Transverse colon (tissue), 4 donors: ENCODE data around the gene STYXL1. TPM values are rescaled to one million over a fixed set of nuclear protein-coding genes. Genes with fewer than 3 reads are reported as not detected.

Experiments
- DNase-seq: peaks from one replicate; pipeline ENCODE4 v3.0.0-alpha.2; 2019
- H3K27ac ChIP-seq, 4 donors: fragments of 200-600 bp; sonication (generic); 2 replicates each; pipeline ENCODE4 v1.5.1; 2016 to 2018; ENCODE audit warnings: inconsistent platforms in 4 of 4
- H3K27me3 ChIP-seq: fragments of 200-600 bp; sonication (generic); 2 replicates; pipeline ENCODE4 v1.5.1; 2017; ENCODE audit warnings: inconsistent platforms
- H3K36me3 ChIP-seq, 4 donors: fragments of 200-600 bp; sonication (generic); 2 replicates each; pipeline ENCODE4 v1.5.1; 2017 to 2019; ENCODE audit warnings: inconsistent platforms in 4 of 4
- H3K4me1 ChIP-seq, 4 donors: fragments of 200-600 bp; sonication (generic); 2 replicates each; pipeline ENCODE4 v1.5.1; 2017 to 2020; ENCODE audit warnings: inconsistent platforms in 4 of 4
- H3K4me3 ChIP-seq, 4 donors: fragments of 200-600 bp; sonication (generic); 1 replicate in 1 of 4; 2 replicates in 3 of 4; pipeline versions ENCODE4 v1.5.1 to v1.6.1; 2017 to 2019; ENCODE audit warnings: inconsistent platforms in 4 of 4
- H3K9me3 ChIP-seq, 2 donors: fragments of 200-600 bp; sonication (generic); 2 replicates each; pipeline ENCODE4 v1.5.1; 2017 to 2019; ENCODE audit warnings: inconsistent platforms in 2 of 2
- EP300 ChIP-seq: sonication (generic); formaldehyde crosslinking; IDR thresholded peaks from one replicate; pipeline ENCODE4 v1.6.1; 2017; ENCODE audit warnings: antibody characterized with exemption, low read depth
- POLR2A ChIP-seq: fragments of 450-650 bp; IDR thresholded peaks from one replicate; pipeline ENCODE4 v1.6.1; 2016; ENCODE audit warnings: antibody characterized with exemption, mild to moderate bottlenecking, moderate library complexity
- POLR2AphosphoS5 ChIP-seq, 3 donors: sonication (generic); formaldehyde crosslinking; IDR thresholded peaks; one replicate each; pipeline ENCODE4 v1.6.1; 2016; ENCODE audit warnings: antibody characterized with exemption in 3 of 3
- WGBS, 2 donors: methylation state at CpG; one replicate each; pipeline ENCODE4 v1.1.5; 2018; ENCODE audit warnings: low coverage in 1 of 2; 5-methylcytosine and 5-hydroxymethylcytosine counted together
- in situ Hi-C, 4 donors: fragments of 200-750 bp; cut with MboI; loops; one replicate each; pipeline versions ENCODE4 v1.15.0 to v1.15.1; 2017; ENCODE audit warnings: low sequenced_read_pairs in 3 of 4, low pct_ligation_motif_present in 1 of 4, low pct_unique_long_range_greater_than_20kb in 1 of 4
- intact Hi-C: fragments of 100-400 bp; cut with DNase I; formaldehyde crosslinking; loops from one replicate; pipeline ENCODE4 v1.15.1; 2023; ENCODE audit warnings: low total_unique reads
- total RNA-seq, 4 donors: library from RNA; depleted of rRNA; stranded (reverse); fragments of >200 nt; gene quantifications; one replicate each; pipeline ENCODE4 v1.1.0, GENCODE V29; 2016
- TF ChIP-seq, protein P1 (sequence below), 5 experiments: fragments of 200-600 bp in 3 of 5; fragments of 450-650 bp in 2 of 5; sonication (generic) in 3 of 5; IDR thresholded peaks; 1 replicate in 2 of 5; 2 replicates in 3 of 5; pipeline ENCODE4 v1.5.1; 2016 to 2017; ENCODE audit warnings: antibody characterized with exemption in 5 of 5, inconsistent platforms in 3 of 5, mild to moderate bottlenecking in 2 of 5, moderate library complexity in 1 of 5

Gene STYXL1
- total RNA-seq, 4 donors from 2014 or later: 3.4 to 51.9 (median 20.9) TPM

DNA sequence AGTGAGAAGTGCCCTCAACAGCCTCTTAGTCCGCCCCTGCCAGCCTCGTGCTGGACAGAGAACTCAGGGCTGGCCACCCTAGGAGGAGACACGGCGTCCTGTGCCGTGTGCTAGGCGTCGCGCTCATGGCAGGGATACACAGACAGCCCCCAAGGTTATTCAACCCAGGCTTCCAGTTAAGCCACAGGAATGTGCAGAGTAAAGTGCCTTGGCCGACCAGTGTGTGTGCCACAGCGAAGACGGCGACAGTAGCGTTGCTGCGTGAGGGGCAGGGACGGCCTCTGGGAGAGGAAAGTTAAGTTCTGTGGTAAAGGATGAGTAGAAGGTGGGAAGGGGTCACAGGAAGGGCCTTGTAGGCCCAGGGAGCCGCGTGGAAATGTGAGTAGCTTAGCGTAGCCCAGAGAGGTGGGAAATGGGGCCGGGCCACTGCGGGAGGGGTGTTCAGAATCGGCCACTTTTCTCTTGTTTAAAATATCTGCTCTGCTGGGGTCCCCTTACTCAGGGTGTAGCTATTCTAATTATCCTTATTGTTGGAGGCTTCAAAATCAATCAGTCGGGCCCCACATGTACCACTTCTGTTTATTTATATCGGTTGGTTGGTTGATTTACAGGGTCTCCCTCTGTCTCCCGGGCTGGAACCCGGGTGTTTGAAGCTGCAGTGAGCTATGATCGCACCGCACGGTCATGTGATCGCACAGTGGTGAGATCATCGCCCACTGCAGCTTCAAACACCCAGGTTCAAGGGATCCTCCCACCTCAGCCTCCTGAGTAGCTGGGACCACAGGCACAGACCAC lies 77.9 kb downstream of the STYXL1 start:
- H3K27me3 ChIP-seq: no peaks in the 10 kb centered on the region
- 94 to 96% methylated on average over 12 to 30 of the region's 30 CpGs for WGBS, 2 donors
- TF ChIP-seq, protein P1, sequence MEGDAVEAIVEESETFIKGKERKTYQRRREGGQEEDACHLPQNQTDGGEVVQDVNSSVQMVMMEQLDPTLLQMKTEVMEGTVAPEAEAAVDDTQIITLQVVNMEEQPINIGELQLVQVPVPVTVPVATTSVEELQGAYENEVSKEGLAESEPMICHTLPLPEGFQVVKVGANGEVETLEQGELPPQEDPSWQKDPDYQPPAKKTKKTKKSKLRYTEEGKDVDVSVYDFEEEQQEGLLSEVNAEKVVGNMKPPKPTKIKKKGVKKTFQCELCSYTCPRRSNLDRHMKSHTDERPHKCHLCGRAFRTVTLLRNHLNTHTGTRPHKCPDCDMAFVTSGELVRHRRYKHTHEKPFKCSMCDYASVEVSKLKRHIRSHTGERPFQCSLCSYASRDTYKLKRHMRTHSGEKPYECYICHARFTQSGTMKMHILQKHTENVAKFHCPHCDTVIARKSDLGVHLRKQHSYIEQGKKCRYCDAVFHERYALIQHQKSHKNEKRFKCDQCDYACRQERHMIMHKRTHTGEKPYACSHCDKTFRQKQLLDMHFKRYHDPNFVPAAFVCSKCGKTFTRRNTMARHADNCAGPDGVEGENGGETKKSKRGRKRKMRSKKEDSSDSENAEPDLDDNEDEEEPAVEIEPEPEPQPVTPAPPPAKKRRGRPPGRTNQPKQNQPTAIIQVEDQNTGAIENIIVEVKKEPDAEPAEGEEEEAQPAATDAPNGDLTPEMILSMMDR (IDR thresholded peaks at IDR 0.05): no peak
- no peak for TF ChIP-seq POLR2A
- TF ChIP-seq POLR2AphosphoS5 (IDR thresholded peaks at IDR 0.05): no peak
- no peak for TF ChIP-seq EP300
- H3K36me3 ChIP-seq: peaks cover 0 to 10% (median 2%) of the 10 kb centered on the region in 4 donors
- peak overlapping the region; percentile 79 to 85 (median 82) for H3K27ac ChIP-seq
- H3K9me3 ChIP-seq: no peaks in the 10 kb centered on the region
- peaks cover 15 to 55% (median 33%) of the 10 kb centered on the region in 4 donors for H3K4me1 ChIP-seq
- no peak overlapping the region for H3K4me3 ChIP-seq
- DNase-seq: no peak
- in situ Hi-C loops: no loop called here
- intact Hi-C loops: loop anchor here (10.0 kb wide), 1 partner anchor 55 kb away; the partner anchor contains the start of gene POR

DNA sequence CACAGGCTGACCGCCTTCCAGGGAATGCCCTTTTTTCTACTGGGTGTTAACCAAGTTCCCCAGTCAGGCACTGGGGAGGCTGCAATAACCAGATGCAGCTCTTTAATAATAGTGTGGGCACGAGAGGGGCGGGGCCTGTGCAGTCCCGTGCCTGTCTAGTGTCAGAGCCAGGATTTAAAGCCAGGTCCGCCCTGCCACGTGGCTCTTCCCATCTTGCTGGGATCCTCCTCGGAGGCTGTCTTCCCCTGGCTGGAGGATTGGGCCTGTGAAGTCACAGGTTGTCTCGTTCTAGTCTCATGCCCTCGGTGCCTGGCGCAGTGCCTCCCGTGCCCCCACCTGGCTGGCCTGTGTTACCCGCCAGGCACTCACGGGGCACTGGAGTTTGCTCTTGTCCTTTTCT lies 78.6 kb downstream of the STYXL1 start:
- intact Hi-C loops (loop anchor here (10.0 kb wide), 1 partner anchor 54 kb away; the partner anchor contains the start of gene POR), in situ Hi-C loops (no loop called here)
- TF ChIP-seq EP300: no peak
- peak; percentile 20 to 49 (median 45) for TF ChIP-seq POLR2AphosphoS5 (IDR thresholded peaks at IDR 0.05)
- WGBS, 2 donors: 78% methylated on average over 13 of the region's 13 CpGs; no CpG with 5 or more reads in 1 of the 2 donors
- peak overlapping the region; percentile 79 to 85 (median 82) for H3K27ac ChIP-seq
- H3K27me3 ChIP-seq: no peaks in the 10 kb centered on the region
- H3K4me3 ChIP-seq: no peak overlapping the region
- peaks cover 0 to 10% (median 2%) of the 10 kb centered on the region in 4 donors for H3K36me3 ChIP-seq
- peaks cover 15 to 55% (median 33%) of the 10 kb centered on the region in 4 donors for H3K4me1 ChIP-seq
- DNase-seq: no peak
- H3K9me3 ChIP-seq: no peaks in the 10 kb centered on the region

DNA sequence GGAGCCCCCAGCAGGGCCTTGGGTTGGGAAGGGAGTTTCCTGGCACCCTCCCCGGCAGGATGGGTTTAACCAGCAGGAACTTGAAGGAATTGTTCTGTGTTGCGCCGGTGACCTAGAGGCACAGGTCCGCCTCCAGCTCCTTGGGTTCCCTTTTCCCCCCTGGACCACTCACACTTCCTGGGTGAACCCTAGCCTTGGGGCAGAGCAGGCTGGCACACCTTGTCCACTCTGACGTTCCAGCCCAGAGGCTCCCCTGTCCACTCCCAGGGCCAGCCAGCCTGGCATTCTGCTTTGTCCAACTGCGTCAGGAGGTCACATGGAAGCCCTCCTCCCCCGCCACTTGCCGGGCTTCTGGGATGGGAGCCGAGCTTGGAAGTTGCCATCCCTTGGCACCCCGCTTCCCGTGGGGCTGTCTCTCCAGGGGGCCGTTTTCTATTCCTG lies 79.2 kb downstream of the STYXL1 start:
- peaks cover 0 to 6% (median 0%) of the 10 kb centered on the region in 4 donors for H3K36me3 ChIP-seq
- 60 to 78% methylated on average over 1 to 12 of the region's 12 CpGs for WGBS, 2 donors
- intact Hi-C loops (loop anchor here (10.0 kb wide), 1 partner anchor 54 kb away; the partner anchor contains the start of gene POR), in situ Hi-C loops (no loop called here)
- TF ChIP-seq POLR2A (no peak), EP300 (no peak), POLR2AphosphoS5 (IDR thresholded peaks at IDR 0.05) (no peak)
- TF ChIP-seq, protein P1 (IDR thresholded peaks at IDR 0.05): no peak
- no peaks in the 10 kb centered on the region for H3K9me3 ChIP-seq
- no peak for DNase-seq
- no peaks in the 10 kb centered on the region for H3K27me3 ChIP-seq
- no peak overlapping the region for H3K4me3 ChIP-seq
- peak overlapping the region; percentile 79 to 85 (median 82) for H3K27ac ChIP-seq
- peaks cover 15 to 55% (median 33%) of the 10 kb centered on the region in 4 donors for H3K4me1 ChIP-seq

DNA sequence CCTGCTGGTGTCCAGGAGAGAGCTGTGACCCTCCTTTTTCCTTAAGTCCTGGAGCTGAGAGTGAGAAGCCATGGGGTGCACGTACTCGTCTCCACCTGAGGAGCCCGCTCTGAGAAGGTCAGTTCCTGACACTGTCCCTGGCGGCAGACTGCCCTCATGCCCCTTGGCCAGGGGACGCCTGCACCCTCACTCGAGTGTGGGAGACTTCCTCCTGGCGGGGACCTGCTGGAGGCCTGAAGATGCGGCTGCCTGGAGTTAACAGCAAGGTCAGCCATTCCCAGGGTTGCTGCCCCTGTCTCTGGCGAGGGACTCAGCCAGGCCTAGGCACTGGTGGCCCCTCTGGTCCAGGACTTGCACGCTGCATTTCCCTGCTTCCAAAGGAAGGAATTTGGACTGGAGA lies 79.8 kb downstream of the STYXL1 start:
- Histone ChIP-seq H3K4me3 (no peak overlapping the region), H3K4me1 (peaks cover 15 to 55% (median 33%) of the 10 kb centered on the region in 4 donors), H3K9me3 (no peaks in the 10 kb centered on the region), H3K27me3 (no peaks in the 10 kb centered on the region), H3K27ac (peak overlapping the region; percentile 79 to 85 (median 82)), H3K36me3 (no peaks in the 10 kb centered on the region)
- no peak for DNase-seq
- WGBS, 2 donors: 80% methylated on average over 8 of the region's 10 CpGs; no CpG with 5 or more reads in 1 of the 2 donors
- TF ChIP-seq EP300 (no peak), POLR2AphosphoS5 (IDR thresholded peaks at IDR 0.05) (no peak), POLR2A (no peak)
- TF ChIP-seq, protein P1 (IDR thresholded peaks at IDR 0.05): no peak
- in situ Hi-C loops (no loop called here), intact Hi-C loops (loop anchor here (10.0 kb wide), 1 partner anchor 53 kb away; the partner anchor contains the start of gene POR)
